GM21529 (cell line): Measurements from ENCODE around the gene TCF25.
"Not testable (repeated sequence)": the region's sequence is repeated elsewhere in the genome, so short reads cannot be mapped to it uniquely, and the experiment has no call there.

Source experiments
- ATAC-seq: cut with Tn5 transposase; IDR thresholded peaks from one replicate; pipeline ENCODE4 v1.9.1; 2021; ENCODE audit not compliant: unreplicated experiment

Gene TCF25

GRCh38 chr16:89879123-89879522 is 5.7 kb downstream of the TCF25 start:
- ATAC-seq = not testable (repeated sequence)

GRCh38 chr16:89880477-89881367 is 7.3 kb downstream of the TCF25 start:
- ATAC-seq = no peak

- no peak for ATAC-seq
Observed at GRCh38 chr16:89881368-89881730, 8.0 kb downstream of the TCF25 start.

GRCh38 chr16:89883346-89884040 is 10.1 kb downstream of the TCF25 start:
- no peak for ATAC-seq

- ATAC-seq = no peak
Observed at GRCh38 chr16:89884041-89884421, 10.6 kb downstream of the TCF25 start.

- ATAC-seq = no peak
Observed at GRCh38 chr16:89887243-89887642, 13.9 kb downstream of the TCF25 start.

- no peak for ATAC-seq
Observed at GRCh38 chr16:89890200-89890599, 16.8 kb downstream of the TCF25 start.

GRCh38 chr16:89890886-89891657 is 17.7 kb downstream of the TCF25 start:
- no peak for ATAC-seq

GRCh38 chr16:89892055-89892630 is 18.8 kb downstream of the TCF25 start:
- no peak for ATAC-seq

- no peak for ATAC-seq
Observed at GRCh38 chr16:89892635-89893034, 19.2 kb downstream of the TCF25 start.

- no peak for ATAC-seq
Observed at GRCh38 chr16:89893642-89894548, 20.5 kb downstream of the TCF25 start.

GRCh38 chr16:89895482-89896250 is 22.3 kb downstream of the TCF25 start:
- ATAC-seq = no peak

- ATAC-seq = no peak
Observed at GRCh38 chr16:89897204-89897603, 23.8 kb downstream of the TCF25 start.

GRCh38 chr16:89898201-89898967 is 25.0 kb downstream of the TCF25 start:
- no peak for ATAC-seq

- ATAC-seq = no peak
Observed at GRCh38 chr16:89899879-89900481, 26.6 kb downstream of the TCF25 start.

GRCh38 chr16:89900885-89901284 is 27.5 kb downstream of the TCF25 start:
- ATAC-seq = no peak

GRCh38 chr16:89902980-89903379 is 29.6 kb downstream of the TCF25 start:
- ATAC-seq = no peak

GRCh38 chr16:89903908-89904515 is 30.6 kb downstream of the TCF25 start:
- no peak for ATAC-seq
